Stromal cell of bone marrow (primary cell): ENCODE measurements around the gene NR6A1.

Experiments used
- DNase-seq: peaks from one replicate; pipeline ENCODE4 v3.0.0-alpha.2; 2012; ENCODE audit warnings: low read depth

NR6A1 gene

DNA sequence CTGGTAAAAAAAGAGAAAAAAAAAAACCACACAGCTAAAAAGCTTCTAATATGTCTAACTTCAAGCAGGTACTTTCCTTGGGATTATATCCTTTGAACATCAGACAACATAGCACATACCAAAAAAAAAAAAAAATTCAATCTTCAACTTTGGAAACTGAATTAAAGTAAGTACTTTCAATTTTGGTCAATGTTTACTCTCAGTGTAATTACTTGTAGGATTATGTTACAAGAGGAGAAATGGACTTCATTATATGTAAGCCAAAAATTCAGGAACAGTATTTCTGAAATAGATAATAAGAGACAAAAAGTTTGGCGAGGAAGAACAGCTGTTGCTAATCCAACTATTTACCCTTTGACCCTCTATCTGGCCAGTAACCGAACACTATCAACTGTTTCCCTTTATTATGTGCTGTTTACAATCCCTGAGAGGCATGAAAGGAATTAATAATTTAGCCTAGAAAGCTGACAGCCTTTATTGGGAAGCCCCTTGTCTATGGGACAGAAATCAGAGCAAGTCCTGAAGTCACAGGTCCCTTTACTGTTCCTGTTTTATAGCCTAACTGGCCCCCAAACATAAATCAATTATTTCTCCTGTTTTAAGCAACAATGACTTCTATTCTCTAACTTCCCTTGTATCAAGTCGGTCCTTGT, 46.6 kb downstream of the NR6A1 start:
- DNase-seq: no peak

DNA sequence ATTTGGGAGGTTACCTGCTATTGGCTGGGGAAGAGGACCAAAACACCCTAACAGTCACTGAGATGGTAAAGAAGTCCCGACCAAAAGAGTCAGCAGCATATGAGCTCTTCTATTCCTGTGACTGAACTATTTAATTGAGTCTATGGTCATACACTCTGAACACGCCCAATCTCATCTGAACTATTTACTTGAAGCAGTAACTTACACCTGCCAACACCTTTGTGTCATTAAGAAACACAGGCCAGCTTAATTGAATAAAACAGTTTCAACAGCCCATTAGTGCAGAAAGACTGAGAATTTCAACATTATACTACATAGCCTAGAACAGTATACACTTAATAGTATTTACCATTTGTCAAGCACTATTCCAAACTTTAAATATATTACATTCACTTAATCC, 47.8 kb downstream of the NR6A1 start:
- DNase-seq: no peak

DNA sequence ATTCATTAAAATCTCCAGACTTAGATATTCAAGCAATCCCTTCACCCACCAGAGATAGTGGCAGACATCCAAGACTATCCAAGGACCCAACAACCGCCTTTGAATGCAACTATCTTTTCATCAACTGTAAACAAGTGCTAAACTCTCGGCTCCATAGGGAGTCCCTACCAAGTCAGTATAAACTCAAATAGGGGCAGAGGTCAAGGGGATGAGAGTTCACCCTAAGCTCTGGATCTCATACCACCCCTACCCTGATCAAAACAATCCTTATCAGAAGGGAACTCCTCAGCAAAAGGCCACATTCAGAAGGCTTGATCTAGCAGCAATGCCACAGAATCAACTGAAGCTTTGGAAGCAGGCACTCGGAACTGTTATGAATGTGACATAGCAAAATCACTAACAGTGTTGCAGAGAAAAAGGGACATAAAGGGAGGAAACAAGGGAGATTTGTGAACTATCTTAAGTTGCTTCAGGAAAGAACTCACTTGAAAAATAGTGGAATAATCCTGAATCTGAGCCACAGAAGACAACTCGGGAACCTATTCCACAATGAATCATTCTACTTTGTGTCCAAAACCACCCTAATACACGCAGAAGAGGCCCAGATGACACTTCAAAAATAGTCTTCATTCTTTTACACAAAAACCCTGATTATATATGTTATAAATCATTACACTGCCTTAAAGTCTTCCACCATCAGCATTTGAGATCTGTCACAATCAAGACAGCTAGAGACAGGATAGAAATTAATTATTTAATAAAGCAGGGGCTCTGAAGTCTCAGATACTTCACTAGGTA, 49.8 kb downstream of the NR6A1 start:
- no peak for DNase-seq

DNA sequence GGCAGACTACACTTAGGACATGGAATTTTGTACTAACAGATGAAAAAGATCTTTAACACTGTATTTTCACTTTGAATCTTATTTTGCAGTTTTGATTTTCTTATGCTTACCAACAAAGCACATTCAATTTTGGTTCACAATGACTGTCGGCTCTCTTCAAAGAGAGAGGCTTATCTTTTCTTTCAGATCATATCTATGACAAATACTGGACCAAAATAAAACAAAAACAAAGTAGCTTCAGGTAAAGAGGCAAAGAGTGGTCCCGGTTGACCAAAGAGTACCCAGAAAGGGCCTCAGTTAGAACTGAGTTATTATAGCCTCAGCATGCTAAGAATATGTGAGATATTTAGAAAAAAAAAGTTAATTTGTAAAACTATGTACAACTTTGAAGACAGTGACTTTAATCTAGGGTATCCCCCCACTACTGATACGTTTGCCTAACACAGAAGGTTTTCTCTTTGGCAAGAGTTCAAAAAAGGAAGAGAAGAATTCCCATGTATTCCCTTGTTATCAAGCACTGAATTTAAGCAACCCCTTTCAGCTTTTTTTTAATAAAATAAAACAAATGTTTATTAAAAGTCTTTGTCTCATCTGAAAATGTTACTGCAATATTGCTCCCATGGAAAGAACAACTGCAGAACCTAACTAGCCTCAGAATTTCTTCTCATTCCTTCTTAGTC, 50.5 kb downstream of the NR6A1 start:
- no peak for DNase-seq

DNA sequence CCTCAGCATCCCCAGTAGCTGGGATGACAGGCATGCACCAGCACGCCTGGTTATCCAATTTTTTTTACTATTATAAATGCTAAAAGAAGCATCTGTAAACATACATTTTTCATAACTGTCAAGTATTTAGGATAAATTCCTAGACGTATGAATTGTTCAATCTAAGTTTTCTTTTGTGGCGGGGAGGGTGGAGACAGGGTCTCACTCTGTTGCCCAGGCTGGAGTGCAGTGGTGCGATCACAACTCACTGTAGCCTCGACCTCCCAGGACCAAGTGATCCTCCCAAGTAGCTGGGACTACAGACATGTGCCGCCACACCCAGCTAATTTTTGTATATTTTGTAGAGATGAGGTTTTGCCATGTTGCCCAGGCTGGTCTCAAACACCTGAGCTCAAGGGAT, 52.2 kb downstream of the NR6A1 start:
- no peak for DNase-seq

DNA sequence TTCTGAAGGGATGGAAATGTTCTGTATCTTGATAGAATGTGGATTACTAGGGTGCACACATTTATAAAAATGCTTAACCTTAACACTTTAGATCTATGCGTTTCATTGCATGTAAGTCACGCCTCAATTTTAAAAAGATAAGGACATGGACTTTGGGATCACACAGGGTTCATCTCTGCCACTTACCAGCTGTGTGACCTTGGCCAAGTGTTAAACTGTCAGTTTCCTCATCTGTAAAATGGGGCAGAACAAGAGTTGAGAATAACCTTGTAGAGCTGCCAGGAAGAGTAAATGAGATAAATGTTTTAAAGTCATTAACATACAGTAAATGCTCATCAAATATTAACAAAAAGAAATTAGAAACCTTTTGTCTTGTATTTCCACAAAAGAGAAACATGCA, 53.5 kb downstream of the NR6A1 start:
- no peak for DNase-seq

DNA sequence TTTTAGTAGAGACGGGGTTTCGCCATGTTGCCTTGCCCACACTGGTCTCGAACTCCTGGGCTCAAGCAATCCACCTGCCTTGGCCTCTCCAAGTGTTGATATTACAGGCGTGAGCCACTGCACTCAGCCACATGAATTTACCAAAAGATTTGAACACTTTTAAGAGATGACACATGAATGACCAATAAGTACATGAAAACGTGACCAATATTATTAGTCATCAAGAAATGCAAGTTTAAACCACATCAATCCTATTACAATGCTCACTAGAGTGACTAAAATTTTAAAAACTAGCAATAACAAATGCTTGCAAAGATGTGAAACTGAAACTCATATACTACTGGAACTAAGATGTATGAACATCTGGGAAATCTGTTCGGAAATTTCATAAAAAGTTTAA, 54.3 kb downstream of the NR6A1 start:
- no peak for DNase-seq

DNA sequence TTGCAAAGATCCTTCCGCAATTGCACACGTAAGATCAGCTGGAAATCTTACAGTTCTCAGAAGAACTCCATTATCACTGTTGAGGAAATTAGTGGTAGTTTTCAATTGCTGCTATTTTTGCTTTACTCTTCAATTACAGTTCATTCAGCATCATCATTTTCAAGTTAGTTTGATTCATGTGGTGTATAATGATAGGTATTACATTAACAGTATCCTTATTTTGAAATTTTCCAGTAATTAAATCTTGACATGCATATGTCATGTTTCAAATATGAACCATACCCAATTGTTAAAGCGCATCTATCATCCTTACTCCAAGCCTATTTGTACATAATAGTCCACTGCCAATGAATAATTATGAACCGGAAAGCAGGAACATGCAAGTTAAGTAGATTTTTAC, 60.3 kb downstream of the NR6A1 start:
- no peak for DNase-seq

DNA sequence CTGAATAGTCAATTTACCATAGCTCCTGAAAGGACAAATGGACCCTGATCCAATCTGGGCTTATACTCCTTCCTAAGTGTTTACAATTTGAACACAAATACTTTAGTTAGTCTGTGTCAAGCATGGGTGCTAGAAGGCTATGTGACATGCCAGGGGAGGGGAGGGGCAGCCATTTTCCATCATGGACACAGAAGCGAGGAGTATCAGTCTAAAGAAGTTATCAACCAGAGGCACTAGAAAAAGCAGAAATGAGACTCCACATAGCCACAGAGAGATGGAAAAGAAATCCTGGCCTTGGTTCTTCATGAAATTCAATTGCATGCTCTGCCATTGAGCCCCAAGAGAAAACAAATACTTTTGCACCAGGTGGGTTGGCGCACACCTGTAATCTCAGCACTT, 61.8 kb downstream of the NR6A1 start:
- no peak for DNase-seq

DNA sequence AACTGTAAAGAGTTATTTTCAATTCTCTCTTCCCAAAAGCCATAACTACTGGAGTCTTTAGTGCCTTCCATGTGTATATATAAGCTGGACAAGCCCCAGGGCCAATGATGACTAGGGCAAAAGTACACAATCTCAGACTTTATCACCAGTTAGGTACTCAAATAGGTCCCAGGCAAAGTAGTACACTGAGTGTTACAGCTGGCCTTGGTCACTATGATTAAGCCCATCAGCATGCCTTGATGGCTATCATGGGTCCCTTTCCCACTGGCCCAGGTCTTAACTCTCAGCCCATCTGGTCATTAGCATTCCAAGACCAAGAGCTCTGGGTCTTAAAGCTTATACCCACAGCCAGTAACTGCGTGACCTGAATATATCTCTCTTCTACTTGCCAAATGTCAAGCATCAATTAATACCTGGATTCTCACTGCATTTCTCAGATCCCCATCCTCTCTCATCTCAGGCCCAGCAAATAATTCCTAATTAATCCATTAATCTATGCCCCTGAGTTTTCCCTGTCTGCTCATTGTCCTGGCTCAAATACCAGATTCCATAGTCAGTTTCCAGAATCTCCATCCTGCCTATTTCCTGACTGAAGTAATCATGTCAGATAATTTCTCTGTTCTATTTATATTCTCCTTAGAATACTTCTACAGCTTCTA, 62.3 kb downstream of the NR6A1 start:
- DNase-seq: no peak

DNA sequence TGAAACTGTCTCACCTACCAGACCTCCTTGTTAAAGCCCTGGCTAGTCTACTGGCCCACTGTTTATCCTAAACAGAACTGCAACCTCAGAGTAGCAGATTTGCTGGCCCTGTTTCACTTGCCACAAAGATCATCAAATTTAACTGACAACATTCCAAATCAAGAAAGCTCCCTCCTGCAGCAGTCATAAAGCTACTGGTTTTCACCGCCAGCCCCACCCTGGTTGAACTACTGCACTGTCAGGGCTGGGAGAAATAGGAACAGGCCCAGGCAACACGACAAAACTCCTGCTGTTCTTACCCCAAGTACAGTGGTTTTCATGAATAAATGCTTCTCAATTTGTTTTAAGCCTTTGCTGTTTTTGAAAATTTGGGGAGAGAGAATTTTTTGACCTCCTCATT, 63.0 kb downstream of the NR6A1 start:
- no peak for DNase-seq

DNA sequence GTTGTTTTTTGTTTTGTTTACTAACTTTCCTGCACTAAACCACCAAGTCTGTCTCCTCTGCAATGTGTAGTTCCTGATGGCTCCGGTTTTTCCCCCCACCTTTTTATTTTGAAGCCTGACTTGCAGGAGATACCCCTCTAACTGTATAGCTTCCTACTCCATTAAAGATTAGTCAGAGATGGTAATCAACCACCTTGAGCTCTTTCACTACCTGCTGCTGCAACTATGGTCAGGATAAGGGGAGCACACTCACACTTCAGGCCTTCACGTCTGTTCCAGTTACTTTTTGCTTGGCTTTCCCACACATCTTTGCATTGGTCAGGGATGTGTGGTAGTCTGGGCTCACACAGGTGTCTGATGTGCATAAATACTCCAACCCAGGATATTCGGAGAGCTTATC, 63.4 kb downstream of the NR6A1 start:
- DNase-seq: no peak

DNA sequence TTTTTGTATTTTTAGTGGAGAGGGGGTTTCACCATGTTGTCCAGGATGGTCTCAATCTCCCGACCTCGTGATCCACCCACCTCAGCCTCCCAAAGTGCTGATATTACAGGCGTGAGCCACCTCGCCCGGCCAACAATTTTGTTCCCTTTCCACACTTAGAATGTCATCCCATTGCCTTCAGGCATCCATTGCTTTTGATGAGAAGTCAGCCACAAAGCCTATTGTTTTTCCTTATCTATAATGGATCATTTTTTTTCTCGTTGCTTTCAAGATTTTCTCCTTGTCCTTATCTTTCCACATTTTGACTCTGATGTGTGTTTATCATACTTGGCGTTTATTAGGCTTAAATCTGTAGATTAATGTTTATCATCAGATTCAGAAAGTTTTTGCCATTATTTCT, 64.4 kb downstream of the NR6A1 start:
- no peak for DNase-seq

DNA sequence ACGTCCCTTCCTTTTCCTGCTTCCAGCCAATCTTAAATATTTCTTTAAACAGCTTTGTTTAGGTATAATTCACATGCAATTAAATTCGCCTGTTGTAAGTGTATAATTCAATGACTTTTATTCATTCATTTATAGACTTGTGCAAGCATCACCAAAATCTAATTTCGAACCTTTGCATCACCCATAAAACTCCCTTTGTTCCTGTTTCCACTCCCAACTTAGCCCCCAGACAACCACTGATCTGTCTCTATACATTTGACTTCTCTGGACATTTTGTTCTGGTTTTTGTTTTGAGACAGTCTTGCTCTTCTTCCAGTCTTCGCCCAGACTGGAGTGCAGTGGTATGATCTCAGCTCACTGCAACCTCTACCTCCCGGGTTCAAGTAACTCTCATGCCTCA, 71.5 kb downstream of the NR6A1 start:
- no peak for DNase-seq

DNA sequence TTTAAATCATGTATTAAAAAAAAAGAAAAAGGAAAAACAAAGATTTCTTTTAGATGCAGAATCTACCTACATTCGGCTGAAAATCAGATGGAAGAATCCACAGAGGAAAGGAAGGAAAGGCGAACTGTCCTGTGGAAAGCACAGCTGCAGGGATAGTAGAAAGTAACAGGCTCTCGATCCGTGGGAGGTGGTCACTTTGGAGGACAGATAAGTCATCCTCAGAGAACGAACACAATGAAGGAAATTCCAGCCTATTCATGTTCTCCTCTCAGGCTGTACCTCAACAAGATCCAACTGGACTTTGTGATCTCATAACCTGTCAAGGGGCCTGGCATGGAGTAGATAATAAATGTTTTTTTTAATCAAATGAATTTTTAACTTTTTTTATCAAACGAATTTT, 72.8 kb downstream of the NR6A1 start:
- no peak for DNase-seq

DNA sequence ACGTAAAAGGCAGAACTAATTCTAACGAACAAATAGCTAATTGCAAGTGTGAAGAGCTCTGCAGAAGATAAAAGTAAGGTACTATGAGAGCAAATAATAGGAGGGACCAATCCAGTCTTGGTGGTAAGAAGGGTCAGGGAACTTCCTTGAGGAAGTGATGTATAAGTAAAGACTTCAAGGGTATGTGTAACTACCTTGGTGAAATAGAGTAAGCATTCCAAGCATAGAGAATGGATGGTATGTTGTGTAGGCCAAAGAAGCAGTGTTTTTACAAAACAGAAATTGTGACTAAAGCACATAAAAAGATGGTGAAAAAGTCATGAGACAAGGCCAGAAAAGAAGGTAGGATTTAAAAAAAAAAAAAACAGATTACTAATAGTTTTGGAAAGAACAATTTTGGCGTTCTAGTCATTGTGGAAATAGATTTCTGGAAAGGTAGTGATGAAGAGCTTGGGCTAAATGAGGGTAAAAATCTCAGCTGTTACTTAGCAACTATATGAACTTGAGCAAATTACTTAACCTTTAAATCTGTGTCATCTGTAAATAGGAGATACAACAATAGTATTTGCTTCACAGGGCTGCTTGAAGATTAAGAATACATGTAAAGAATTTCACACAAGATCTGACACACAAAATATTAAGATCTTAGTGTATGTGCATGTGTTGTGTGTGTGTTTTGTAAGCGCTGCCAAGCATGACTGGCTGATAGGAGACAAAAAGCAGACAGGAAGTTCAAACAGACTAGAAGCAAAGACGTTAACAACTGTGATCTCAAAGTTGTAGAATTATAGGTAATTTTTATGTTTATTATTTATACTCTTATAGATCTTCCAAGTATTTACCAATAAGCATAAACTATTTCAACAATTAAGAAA, 73.5 kb downstream of the NR6A1 start:
- no peak for DNase-seq

DNA sequence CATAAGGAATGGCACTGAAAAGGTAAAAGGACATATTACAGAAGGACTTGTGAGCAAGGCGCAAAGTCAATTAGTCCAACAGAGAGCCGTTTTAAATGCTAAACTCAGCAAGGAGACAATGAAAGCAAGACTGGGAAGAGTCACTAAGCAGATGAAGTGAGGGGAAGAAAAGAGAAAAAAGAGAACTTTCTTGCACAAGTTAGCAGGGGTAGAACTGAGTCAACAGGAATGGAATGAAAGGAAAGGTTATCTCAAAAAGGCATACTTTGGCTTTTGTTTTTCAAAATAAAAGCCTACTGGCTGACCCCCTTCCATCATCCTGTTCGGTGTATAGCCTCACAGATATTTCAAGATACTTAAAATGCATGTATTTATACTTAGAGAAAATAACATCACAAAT, 75.0 kb downstream of the NR6A1 start:
- DNase-seq: no peak

DNA sequence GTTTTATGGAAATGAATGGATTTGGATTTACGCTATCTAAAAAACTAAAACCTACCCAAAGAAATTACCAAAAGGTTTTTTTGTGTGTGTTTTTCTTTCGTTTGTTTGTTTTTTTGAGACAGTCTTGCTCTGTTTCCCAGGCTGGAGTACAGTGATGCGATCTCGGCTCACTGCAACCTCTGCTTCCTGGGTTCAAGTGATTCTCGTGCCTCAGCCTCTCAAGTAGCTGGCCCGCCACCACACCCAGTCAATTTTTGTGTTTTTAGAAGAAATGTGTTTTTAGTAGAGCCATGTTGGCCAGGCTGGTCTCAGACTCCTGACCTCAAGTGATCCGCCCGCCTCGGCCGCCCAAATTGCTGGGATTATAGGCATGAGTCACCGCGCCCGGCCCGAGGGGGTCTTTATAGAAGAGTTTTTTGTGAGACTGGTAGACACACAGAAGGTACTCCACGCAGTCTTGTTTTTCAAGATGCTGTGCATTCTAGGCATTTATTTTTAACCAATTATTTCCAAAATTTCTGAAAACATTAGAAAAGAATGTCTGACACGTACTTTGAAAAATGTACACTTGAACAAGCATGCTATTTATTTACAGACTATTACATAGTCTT, 75.7 kb downstream of the NR6A1 start:
- DNase-seq: no peak

DNA sequence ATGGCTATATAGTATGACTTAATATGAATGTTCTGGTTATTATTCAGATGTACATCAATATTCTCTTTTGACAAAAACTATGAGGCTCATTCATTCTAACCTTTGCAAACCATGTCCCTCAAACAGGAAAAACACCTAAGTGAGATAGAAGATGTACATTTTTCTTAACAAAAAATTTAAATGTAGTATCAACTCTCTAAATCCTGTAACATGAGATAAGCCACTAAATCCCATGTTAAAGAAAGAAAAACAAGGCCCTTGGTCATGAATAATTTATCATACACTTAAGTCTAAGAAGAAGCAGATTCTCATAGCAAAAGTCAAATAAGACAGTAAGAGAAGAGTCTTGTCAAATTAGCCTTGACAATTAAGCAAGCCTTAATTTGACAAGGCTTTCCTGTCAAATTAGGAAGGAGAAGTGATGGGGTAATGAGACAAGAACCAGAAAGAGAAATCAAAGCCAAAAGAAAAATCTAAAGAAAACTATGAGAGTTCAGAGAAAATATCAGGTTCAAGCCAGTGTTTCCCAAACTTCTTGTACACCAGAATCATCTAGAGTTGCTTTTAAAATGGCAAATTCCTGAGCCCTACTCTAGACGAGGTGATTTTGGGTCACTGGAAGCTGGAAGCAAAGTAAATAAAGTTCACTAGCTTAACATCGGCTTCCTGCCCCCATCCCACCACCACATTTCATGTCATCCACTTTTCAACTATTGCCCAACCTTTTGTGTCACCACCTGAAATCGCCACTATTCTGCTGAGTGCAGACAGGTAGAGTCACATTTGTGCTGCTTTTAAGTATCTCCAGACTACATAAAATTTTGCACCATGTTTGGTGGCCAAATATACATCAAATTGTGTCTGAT, 76.5 kb downstream of the NR6A1 start:
- DNase-seq: no peak

DNA sequence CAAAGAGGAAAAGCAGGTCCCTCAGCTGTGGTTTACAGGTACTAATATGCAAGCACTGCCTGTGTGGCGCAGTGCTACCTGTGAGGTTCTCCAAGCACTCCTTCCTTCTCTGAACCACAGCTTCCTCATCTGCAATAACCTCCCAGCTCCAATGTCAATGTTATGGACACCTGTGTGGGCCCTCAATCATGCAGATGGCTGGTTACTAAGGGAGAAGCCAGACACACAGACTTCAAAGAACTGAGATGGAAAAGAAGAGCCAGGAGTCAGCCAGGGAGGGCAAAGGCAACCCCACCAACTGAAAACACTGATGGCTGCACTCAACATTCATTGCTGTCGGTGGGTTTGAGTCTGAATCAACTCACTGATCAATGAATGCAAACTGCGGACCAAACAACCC, 77.7 kb downstream of the NR6A1 start:
- no peak for DNase-seq
